Kidney epithelial cell (primary cell): ENCODE data around the gene MPRIP. TPM values are rescaled to one million over a fixed set of nuclear protein-coding genes. Genes with fewer than 3 reads are reported as not detected.
A peak's percentile ranks its signal among the peaks of the same experiment; 100 is the strongest.

Source experiments
- DNase-seq: peaks from one replicate; pipeline ENCODE4 v3.0.0-alpha.2; 2010; ENCODE audit warnings: low read depth
- H3K27me3 ChIP-seq: 2 replicates; pipeline ENCODE4 v1.6.0; 2011; ENCODE audit warnings: low read length; ENCODE audit not compliant: control insufficient read depth, insufficient read depth
- H3K36me3 ChIP-seq: 2 replicates; pipeline ENCODE4 v1.5.1; 2011; ENCODE audit warnings: low read length; ENCODE audit not compliant: control insufficient read depth, insufficient read depth
- H3K4me3 ChIP-seq: 2 replicates; pipeline ENCODE4 v1.5.1; 2011; ENCODE audit warnings: low read depth, mild to moderate bottlenecking, control low read depth, low read length
- CTCF ChIP-seq: IDR thresholded peaks from 2 replicates; pipeline ENCODE4 v1.5.1; 2011; ENCODE audit warnings: mild to moderate bottlenecking, moderate library complexity, low read length, control low read depth, inconsistent platforms; ENCODE audit not compliant: insufficient read depth, poor library complexity, severe bottlenecking
- total RNA-seq: library from RNA; depleted of rRNA; stranded (reverse); fragments of >200 nt; gene quantifications from 2 replicates; pipeline ENCODE4 v1.2.3, GENCODE V29; 2015

The MPRIP gene
- total RNA-seq, 1 donor from 2014 or later = 99.6 TPM

- Histone ChIP-seq H3K4me3 (no peak overlapping the region), H3K36me3 (peaks cover 1% of the 10 kb centered on the region), H3K27me3 (no peaks in the 10 kb centered on the region)
- DNase-seq = no peak
- TF ChIP-seq CTCF = no peak
Measured at GRCh38 chr17:17139972-17140589, 97.8 kb downstream of the MPRIP start.

GRCh38 chr17:17140590-17140980 lies 98.3 kb downstream of the MPRIP start:
- H3K27me3 ChIP-seq = no peaks in the 10 kb centered on the region
- H3K36me3 ChIP-seq = peaks cover 1% of the 10 kb centered on the region
- peak; percentile 45 for DNase-seq
- peak; percentile 23 for TF ChIP-seq CTCF
- H3K4me3 ChIP-seq = no peak overlapping the region

GRCh38 chr17:17141279-17141678 lies 99.0 kb downstream of the MPRIP start:
- H3K36me3 ChIP-seq = peaks cover 1% of the 10 kb centered on the region

GRCh38 chr17:17141860-17142552 lies 99.7 kb downstream of the MPRIP start:
- peaks cover 6% of the 10 kb centered on the region for H3K36me3 ChIP-seq
- H3K4me3 ChIP-seq = no peak overlapping the region
- DNase-seq = no peak
- TF ChIP-seq CTCF = peak; percentile 96
- no peaks in the 10 kb centered on the region for H3K27me3 ChIP-seq

More at GRCh38 chr17:17141279-17141678, 99.0 kb downstream of the MPRIP start:
- H3K4me3 ChIP-seq = no peak overlapping the region
- H3K27me3 ChIP-seq = no peaks in the 10 kb centered on the region
- no peak for DNase-seq
- no peak for TF ChIP-seq CTCF

GRCh38 chr17:17142556-17142955 lies 100.3 kb downstream of the MPRIP start:
- Histone ChIP-seq H3K4me3 (no peak overlapping the region), H3K27me3 (no peaks in the 10 kb centered on the region), H3K36me3 (peaks cover 8% of the 10 kb centered on the region)
- DNase-seq = no peak
- no peak for TF ChIP-seq CTCF
